ENCODE results near the gene UBE3B.
A peak's percentile ranks its signal among the peaks of the same experiment; 100 is the strongest.

Gene UBE3B

GRCh38 chr12:109562871-109563270 is 85.4 kb downstream of the UBE3B start:
- no peaks in the 10 kb centered on the region for H3K9me3 ChIP-seq (ENCODE audit: severe bottlenecking)
- no peak overlapping the region for H3K27ac ChIP-seq
- no peak overlapping the region for H3K4me3 ChIP-seq (ENCODE audit: low read depth, low read length)
- H3K27me3 ChIP-seq (ENCODE audit: insufficient read depth, low read depth, severe bottlenecking), result no peaks in the 10 kb centered on the region
- no peak for TF ChIP-seq CTCF (IDR thresholded peaks at IDR 0.05; ENCODE audit: low read depth, low read length)
- H3K36me3 ChIP-seq, result peaks cover 52% of the 10 kb centered on the region
- no peak for DNase-seq

DNA sequence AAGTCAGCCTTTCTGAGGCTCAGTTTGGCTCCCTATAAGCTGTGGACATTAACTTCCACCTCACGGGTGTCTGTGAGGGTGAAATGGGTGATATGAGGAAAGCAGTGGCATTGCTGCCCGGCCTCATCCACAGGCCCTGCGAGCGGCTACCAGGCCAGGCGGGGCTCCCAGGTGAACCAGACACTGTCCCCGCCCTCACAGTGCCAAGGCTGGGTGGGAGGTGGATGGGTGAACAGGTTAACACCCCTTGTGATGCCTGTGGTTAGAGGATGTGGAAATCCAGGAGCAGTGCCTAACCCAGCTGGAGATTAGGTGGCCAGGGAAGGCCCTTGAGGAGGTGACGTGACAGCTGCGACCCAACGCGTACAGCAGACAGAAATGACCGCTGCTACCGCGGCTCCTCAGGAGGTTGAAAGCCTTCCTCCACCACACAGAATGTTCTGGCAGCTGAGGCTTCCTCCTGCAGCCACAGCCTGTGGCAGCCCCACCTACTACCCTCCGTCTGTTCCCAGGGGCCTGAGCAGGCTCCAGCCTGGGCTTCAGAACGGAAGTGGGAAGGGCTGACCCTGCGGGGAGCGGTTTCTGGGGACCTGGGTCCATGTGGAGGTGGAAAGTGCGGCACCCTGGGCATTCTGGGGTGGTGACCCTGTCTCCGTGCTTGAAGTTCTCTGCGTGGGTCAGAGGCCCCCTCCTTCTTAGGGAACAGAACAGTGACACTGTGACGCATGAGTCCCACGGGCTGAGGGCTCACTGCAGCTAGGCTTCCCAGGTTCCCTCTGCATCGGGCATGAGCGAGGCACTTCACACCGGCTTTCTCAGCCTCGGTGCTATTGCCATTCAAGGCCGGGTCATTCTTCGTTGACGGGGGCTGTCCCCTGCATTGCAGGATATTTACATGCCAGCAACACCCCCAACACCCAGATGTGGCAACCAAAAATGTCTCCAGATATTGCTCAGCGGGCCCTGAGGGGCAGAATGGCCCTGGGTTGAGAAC is 86.2 kb downstream of the UBE3B start:
- no peaks in the 10 kb centered on the region for H3K9me3 ChIP-seq (ENCODE audit: severe bottlenecking)
- peak overlapping the region; percentile 28; the same call in 1 of the 2 replicates for H3K27ac ChIP-seq
- no peak for DNase-seq
- peaks cover 54% of the 10 kb centered on the region for H3K36me3 ChIP-seq
- H3K27me3 ChIP-seq (ENCODE audit: insufficient read depth, low read depth, severe bottlenecking), result no peaks in the 10 kb centered on the region
- TF ChIP-seq CTCF (IDR thresholded peaks at IDR 0.05; ENCODE audit: low read depth, low read length), result no peak
- H3K4me3 ChIP-seq (ENCODE audit: low read depth, low read length), result no peak overlapping the region

- no peak for DNase-seq
- H3K9me3 ChIP-seq (ENCODE audit: severe bottlenecking), result no peaks in the 10 kb centered on the region
- no peak for TF ChIP-seq CTCF (IDR thresholded peaks at IDR 0.05; ENCODE audit: low read depth, low read length)
- H3K36me3 ChIP-seq, result peaks cover 64% of the 10 kb centered on the region
- H3K4me3 ChIP-seq (ENCODE audit: low read depth, low read length), result no peak overlapping the region
- H3K27ac ChIP-seq, result no peak overlapping the region
- no peaks in the 10 kb centered on the region for H3K27me3 ChIP-seq (ENCODE audit: insufficient read depth, low read depth, severe bottlenecking)
Measured at GRCh38 chr12:109566424-109566823, 89.0 kb downstream of the UBE3B start.

DNA sequence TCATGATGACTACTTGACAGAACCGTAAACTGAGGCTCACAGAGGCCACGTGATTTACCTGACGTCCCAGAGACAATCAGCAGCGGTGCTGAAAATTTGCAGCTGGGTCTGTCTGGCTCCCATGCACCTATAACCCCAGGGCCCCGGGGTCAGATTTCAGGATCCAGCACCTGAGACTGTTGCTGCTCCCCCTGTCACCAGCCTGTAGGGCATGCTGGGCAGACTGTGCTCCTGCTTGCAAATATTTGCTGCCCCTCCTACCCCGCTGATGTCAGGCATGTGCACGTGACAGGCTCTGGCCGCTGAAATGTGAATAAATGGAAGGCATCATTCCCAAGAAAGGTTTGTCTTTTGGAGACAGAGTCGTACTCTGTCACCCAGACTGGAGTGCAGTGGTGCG is 89.9 kb downstream of the UBE3B start:
- TF ChIP-seq CTCF (IDR thresholded peaks at IDR 0.05; ENCODE audit: low read depth, low read length), result no peak
- H3K27me3 ChIP-seq (ENCODE audit: insufficient read depth, low read depth, severe bottlenecking), result no peaks in the 10 kb centered on the region
- peaks cover 64% of the 10 kb centered on the region for H3K36me3 ChIP-seq
- H3K27ac ChIP-seq, result no peak overlapping the region
- no peaks in the 10 kb centered on the region for H3K9me3 ChIP-seq (ENCODE audit: severe bottlenecking)
- DNase-seq, result no peak
- no peak overlapping the region for H3K4me3 ChIP-seq (ENCODE audit: low read depth, low read length)

DNA sequence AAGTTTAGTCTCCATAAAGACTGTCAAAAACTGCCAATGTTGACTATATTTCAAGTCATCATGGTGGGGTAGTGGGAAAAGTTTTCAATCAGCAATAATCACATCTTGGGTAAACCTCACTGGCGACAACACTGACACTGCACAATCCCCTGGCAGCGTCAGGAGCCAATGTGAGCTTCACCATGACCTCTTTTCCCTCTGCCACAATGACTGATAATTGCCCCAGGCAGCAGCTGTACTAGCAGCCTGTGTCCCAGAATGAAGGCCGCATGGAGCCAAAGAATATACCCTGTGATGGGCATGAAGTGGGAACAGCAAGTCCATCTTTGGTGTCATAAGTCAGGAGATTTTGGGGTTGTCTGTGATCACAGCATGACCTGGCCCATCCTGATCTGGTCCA is 90.5 kb downstream of the UBE3B start:
- DNase-seq, result no peak
- Histone ChIP-seq H3K27ac (no peak overlapping the region), H3K27me3 (ENCODE audit: insufficient read depth, low read depth, severe bottlenecking) (no peaks in the 10 kb centered on the region), H3K36me3 (peaks cover 64% of the 10 kb centered on the region), H3K4me3 (ENCODE audit: low read depth, low read length) (no peak overlapping the region), H3K9me3 (ENCODE audit: severe bottlenecking) (no peaks in the 10 kb centered on the region)
- TF ChIP-seq CTCF (IDR thresholded peaks at IDR 0.05; ENCODE audit: low read depth, low read length), result no peak
